Measurements from ENCODE around the gene PTPRG.

PTPRG gene

DNA sequence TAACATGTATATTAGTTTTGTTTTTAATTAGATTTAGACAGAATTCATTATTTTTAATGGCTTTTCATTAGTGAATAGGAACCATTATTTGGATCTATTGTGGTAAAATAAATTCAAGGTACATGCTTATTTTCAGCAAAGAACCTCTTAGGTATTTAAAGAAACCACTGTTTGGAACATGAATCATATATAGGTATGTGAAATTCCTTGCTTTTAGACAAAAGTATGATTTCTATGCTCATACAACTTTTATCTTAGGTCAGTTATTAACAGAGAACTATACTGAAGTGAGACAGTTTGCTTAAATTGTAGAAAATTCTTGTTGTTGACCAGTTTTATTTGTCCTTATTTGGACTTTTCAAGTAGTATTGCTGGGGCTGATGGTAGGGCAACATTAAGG is 422.1 kb downstream of the PTPRG start:
- no peak for DNase-seq

DNA sequence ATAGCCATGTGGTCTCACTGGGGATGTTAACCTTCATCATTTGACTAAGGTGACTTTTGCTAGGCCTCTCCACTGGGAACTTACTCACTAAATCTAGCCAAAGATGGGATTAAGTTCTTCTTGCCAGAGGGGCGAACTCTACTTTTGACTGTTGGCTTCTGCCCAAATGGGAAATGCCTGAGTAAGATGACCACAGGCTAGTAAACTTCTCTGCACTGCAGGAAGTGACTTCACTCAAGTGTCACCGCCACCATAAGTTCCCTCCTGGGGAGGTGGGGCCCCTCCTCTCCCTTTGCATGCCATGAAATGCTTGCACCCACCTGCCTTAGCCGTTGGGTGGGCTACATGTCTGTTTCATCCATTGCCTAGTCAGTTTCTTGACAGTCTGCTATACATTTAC is 423.6 kb downstream of the PTPRG start:
- DNase-seq, result no peak

DNA sequence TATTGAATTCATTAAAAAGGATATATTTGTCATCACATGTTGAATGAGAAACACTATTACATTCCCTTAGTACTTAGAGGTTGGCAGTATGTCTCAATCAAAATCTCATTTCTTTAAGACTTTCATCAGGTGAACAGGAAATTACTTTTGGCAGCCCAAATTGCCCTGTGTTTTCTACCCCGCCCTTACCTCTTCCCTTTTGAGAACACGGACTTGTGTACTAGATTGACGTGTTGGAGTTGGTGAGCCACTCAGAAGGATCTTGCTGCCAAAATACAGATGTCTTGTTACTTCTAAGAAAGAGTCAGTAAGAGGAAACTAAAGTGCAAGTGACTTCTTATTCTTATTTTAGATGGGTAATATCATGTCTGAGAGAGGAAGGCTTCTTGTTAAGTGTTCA is 425.1 kb downstream of the PTPRG start:
- no peak for DNase-seq

DNA sequence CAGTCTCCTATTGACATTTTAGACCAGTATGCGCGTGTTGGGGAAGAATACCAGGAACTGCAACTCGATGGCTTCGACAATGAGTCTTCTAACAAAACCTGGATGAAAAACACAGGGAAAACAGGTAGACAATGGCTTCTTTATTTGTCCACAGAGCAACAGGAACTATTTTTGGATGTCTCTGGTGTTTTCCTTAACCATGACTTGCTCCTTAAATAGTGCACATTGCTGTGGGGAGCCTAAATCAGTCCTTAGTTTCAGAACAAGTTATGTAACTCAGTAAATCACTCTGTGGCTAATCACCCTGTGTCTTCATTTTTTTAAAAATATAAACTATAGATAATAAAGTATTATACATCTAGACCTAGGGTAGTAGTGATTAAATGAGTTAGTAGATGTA is 428.3 kb downstream of the PTPRG start:
- no peak for DNase-seq

DNA sequence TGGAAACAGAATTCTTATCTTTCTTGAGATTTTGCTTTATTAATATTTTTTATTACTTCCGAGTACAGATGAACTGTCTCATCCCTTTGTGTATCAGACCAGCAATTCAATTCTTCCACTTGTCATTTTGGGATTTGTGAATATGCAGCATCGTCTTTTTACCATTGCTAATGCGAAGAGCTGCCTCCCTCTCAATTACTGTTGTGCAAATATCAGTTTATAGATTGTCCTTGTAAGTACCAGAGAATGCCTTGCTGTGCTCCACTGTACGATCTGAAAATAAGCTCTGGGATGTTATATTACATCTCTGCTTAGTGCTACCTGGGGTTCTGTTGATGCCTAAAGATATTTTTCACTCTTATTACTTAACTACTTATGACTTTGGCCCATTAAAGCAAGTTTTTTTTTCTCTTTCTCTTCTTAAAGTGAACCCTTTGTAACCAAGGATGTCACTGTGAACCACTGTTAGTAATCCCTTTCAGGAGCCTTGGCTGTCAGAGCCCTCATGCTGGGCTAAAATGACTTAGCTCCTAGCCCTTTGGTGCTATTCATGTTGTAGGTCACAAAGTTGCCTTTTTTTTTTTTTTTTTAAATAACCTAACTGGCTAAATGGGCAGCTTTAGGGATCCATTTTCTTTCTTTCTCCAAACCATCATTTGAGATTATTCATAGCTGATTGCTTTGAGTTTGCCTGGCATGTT is 429.1 kb downstream of the PTPRG start:
- DNase-seq, result no peak

DNA sequence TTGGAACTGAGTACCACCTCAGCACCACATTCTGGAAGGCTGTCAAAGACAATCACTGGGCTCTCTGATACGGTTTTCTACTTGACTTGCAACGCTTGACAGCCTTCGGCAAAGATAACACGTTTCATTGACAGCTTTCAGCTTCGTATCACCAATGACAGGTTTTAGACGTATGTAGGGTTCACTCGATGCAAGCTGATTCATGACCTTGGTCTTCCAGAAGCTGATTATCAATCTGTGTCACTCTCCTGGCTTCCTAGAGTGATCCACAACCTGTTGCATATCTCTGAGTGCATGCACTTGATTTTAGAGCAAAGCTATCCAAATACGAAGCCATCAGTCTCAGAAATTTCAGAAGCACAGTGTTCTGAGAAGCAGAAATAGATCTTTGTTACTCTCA is 430.3 kb downstream of the PTPRG start:
- DNase-seq, result no peak

DNA sequence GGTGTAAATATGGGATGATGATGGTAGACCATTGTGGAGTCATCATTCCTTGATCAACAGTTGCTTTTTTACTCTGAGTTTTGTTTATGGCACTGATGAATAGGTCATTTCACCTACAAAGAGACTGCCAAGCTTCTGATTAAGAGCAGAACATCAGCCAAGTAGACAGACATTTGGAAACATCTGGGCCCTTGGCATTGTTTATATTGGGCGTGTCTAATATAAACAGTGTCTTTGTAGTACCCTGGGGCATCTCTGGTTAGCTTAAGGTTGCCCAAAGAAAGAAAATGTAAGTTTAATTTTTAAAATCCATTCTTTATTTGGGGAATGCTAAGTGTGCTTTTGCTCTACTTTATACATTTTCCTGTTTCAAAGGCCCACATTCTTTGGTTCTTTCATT is 435.0 kb downstream of the PTPRG start:
- no peak for DNase-seq

DNA sequence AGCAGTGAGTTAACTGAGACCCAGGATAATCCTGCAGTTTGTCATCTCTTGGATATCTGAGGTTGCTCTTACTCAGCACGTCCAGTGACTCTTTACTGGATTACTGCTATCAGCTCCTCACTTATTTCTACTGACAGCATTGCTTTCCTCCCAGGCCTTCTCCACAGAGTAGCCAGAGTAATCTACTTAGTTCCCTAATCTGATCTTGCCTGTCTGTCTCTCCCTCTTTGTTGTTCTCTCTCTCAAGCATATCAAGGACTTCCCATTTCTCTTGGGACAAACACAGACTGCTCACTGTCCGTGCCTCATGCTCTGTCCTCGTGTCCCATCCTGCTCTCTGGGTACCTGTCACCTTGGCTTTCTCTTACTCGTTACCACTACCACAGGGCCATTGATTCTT is 435.7 kb downstream of the PTPRG start:
- no peak for DNase-seq

DNA sequence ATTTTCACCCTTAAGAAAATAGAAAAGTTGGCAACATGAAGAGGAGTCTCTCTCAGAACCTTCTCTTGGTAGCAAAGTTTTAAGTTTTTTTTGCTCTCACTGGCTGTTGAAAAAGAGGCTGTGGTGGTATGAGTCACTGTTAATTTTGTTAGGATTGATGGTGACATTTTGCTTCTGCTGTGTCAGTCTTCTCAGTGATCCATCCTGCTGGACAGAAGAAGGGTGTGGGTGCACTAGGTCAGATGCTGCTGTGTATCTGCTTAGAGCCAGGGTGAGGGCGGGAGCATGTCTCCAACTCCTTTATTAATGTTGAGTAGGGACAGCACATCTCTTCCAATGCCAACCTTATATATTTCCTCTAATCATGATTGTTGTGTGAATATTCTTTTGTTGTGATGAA is 442.5 kb downstream of the PTPRG start:
- no peak for DNase-seq

DNA sequence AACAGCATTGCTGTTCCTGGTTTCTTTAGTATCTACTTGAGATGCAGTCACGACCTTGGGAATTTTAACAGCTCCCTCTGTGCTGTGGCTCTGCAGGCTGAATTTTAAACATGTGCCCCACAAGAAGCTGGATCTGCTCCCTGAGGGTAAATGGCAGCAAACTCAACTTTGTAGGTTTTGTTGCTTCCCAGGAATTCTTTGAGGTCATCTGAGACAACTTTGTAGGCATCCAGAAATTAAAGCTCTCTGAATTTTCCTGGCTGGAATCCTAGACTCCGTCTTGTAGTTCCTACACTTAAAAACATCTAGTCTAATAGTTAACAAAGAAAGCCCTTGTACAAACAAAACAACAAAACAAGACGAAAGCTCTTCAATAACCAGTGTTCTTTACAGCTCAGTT is 445.7 kb downstream of the PTPRG start:
- DNase-seq, result no peak

DNA sequence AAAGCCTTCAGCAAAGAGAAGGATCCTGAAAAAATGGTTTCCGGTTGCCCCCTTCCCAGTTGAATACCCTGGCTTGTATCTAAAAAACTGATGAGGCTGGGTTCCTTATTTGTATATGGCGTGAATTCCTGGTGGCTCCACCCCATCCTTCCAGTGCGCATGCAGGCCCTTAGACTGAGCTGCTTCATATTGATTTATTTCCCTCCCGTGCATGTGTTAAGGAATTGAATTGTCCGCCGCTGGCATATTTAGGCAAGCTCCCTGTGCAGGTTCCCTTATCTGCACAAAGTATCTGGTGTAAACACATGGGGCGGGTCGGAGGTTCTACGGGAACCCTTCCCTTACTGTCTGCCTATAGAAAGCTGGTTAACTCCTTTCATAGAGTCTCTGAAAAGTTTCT is 449.6 kb downstream of the PTPRG start:
- no peak for DNase-seq

DNA sequence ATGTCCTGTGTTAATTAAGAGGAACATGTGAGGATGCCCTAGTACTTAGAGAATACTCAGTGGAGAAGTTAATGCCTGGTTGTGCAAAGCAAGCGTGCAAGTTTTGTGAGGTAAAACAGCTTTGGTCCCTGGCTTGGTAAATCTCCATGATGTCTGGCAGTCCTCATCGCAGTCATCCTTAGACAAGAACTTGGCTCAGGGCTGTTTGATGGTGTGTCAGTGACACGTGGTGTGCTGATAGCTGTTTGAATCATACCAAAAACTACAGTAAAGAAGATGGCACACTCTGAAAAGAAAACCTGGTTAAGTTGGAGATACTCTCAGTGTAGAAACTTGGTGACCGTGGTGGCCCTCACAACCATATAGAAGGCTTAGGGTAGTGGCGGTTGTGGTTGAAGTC is 450.3 kb downstream of the PTPRG start:
- no peak for DNase-seq

DNA sequence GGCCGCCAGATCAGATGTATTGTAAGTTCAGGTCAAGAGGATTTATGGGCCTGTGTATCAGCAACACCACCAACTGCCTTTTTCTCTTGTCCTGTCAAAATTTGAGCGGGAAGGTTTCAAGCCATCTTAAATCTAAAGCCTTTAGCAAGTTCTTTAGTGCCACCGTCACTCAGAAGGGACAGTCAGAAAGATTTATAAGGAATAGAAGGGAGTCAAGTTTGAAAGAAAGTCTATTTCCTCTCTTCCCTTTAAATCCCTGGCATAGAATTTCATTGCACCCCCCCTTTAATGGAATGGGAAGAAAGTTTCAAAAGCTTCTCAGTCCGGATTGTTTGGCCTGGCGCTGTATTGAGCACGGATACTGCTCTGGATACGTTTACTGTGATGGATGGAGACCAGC is 452.6 kb downstream of the PTPRG start:
- DNase-seq, result no peak

DNA sequence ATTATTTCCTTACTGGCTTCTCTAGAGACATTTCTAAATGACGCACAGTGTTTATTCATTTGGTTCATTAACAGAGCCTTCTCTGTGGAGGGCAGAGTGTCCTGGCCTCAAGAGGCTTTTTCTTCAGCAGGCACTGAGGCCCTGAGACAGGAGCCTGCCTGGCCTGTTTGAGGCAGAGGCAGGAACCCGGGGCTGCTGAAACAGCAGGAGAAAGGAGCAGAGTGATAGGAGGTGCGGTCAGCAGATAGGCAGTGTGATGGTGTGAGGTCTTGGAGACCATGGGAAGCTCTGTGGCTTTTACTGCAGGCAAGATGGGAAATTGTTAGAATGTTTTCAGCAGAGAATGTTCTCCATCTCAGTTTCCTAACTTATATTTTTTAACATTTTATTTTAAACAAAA is 453.7 kb downstream of the PTPRG start:
- no peak for DNase-seq

DNA sequence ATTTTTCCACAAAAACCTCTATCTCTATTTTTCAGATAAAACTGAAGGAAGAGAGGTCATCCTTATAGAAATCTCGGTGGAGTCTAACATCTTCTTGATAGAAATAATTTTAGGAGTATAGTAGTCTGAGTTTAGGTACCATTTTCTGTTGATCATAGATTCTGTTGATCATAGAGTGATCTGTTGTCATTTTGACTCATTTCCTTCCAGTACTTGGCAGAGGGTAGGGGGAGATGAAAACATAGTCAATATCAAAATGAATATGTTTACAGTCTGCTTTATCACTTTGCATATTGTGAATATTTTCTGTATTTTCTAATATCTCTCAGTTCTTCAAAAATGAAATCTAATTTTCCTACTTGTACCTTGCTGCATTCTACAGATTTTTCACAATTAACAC is 458.5 kb downstream of the PTPRG start:
- no peak for DNase-seq

DNA sequence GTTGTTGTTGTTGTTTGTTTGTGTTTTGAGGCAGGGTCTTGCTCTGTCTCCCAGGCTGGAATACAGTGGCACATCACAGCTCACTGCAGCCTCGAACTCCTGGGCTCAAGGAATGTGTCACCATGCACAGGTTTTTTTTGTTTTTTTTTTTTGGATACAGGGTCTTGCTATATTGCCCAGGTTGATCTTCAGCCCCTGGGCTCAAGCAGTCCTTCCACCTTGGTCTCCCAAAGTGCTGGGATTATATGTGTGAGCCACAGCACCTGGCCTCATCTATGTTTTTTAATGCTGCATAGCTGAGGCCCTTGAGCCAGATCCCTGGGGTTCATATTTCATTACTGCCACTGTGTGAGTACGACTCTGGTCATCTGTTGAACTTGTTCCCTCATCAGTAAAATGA is 459.3 kb downstream of the PTPRG start:
- DNase-seq, result no peak

DNA sequence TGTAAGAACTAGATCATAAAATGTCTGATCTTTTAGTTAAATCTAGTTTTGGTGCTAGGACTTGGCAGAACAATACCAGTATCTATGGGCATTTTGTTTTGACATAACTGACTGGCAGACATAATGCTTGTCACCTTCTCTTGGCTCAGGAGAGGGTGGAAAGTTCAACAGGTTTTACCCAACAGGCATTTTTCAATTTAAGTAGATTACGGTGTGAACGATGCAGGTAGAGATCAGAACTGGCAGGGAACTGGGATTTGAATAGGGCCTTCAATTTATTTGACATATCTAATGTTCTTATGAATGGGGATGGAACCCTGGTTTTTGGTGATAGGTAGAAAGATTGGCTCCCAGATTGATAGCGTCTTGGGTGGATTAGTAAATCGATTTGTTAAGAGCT is 460.9 kb downstream of the PTPRG start:
- no peak for DNase-seq

DNA sequence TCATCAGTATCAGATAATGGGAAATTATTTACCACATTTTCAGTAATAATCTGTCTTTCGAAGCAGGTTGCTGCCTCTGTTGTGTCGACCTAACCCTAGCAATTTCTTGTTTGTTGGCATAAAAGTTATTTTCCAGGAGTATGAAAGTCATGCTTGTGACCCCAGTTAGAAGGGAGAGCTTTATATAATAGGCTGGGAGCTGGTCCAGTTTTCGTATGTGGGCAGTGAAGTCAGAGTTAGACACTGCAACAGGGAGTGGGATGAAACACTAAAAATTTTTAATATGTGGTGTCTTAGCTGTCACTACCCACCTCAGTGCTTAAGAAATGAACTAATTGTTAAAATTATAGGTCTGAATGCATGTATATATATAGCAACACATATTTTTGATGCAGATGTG is 463.5 kb downstream of the PTPRG start:
- DNase-seq, result no peak

DNA sequence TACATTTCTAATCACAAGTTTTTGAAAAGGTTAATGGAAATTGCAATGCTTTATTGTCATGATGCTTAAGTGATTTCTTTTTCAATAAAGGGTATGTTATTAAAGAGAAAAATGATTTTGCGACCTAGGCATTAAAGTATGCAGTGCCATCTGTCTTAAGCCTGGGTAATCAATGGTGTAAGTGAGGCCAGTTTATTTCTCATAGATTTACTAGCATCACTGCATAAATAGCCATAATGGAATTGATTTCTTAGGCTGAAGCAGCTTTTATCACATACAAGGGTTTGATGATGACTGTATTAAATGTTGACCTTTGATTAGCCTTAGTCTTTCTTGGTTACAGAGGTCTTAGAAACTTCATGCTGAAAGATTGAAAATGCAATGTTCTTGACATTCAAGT is 464.5 kb downstream of the PTPRG start:
- no peak for DNase-seq

DNA sequence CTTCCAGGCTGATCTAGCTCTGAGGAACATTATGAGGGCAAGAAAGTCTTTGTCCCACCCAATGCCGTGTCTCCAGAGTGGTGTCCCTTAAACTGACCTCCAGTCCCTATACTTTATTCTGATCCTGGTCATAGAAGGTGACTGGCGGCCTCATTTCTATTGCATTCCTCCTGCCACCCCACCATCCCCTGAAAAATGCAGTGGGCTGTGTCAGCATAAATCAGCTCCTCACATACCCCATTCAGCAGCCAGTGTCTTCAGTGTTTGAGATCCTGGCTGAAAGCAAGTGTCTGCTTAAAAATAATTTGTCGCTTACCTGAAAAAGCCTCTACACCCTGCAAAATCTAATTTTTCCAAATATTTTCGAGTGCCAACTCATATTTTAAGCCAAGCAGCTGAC is 465.9 kb downstream of the PTPRG start:
- DNase-seq, result no peak

DNA sequence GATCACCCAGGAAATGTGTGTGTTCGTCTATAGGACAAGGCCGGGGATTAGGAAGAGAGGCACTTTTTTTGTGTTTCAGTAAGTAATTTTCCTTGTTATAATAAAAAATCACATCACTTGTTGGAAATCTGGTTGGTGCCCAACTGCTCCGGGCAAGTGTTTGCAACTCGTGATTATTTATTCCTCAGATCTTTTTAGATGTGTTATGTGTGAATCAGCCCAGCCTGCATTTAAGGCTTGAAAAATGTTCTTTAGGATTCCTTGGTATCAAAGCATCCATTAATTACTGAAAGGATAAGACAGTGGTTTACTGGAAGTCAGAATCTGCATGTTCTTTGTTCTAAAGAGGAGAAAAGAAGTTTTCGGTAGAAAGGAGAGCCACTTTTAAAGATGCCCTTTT is 466.4 kb downstream of the PTPRG start:
- no peak for DNase-seq

DNA sequence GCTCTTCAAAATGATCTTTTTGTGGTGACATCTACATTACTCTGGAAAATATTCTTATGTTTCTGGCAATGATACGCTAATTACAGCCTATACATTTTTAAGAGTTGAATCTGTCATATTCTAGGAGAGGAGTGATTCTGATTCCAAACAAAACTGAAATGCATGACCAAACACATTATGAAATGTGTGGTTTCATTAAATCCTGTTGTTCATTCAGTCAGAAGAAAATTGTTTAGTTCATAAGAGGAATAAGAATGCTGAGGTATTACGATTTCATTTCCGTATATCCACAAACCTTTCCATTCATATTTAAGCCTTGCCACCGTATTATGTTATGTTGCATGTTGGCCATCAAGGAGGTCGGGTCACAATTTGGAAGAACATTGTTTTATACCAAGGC is 466.9 kb downstream of the PTPRG start:
- DNase-seq, result no peak

DNA sequence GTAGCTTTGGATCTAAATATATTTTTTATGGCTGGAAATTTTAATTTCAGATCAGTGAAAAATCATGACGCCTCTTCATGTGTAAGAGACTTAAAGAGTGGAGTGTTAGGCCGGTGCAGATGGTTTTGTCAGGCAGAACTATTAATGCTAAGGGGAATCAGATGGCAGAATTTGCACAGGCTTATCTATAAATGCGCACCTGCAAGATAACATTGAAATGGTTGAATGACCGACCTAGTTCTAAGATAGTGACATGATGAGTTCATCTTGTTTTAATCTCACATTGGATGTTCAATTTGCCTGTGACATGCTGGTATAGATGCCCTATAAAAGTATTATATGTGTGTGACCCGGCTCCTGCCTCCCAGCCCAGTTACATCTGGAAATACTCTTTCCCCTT is 471.4 kb downstream of the PTPRG start:
- DNase-seq, result no peak

DNA sequence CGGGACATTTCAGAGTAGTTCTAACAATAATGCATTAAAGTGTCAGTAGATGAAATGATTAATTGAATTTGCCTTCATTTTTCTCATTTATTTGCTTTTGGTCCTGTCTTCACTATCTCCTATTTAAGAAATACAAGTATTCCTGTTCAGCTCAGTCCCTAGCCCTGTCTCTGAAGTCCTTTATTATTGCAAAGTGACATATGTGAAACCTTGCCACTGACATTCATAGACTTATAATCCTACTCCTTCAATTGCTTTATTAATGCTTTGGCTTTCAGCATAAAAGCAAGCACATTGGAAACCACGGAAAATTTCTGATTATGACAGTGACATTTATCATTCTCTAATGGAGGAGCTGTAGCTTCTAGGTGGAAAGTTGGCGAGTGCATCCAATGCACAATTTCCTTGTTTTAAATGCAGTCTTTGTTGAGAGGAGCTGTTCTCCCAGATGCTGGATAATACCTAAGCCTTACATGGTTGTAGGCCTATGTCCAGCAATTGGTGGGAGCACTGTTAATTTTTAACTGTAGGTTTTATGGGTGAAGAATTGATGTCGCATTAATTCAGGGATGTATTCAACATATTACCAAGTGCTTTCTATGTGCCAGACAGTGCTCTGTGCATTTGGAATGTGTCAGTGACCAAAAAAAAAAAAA is 474.2 kb downstream of the PTPRG start:
- DNase-seq, result no peak

DNA sequence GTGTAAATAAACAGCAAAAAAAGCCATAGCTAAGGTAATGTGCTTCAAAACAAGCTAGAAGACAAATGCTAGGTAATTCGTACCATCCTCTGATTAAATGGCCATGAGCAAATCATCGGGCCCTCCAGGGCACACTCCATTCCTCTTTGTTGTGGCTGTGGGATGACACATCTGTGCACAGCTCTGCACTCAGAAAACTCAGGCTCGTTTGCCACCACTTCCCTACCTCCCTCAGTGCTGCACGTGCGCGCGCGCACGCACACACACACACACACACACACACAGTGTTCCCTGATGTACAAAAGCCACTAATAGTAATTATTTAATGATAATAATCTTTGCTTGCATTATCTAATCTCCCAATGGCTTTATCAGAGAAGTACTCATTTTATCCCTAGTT is 475.4 kb downstream of the PTPRG start:
- no peak for DNase-seq
